ENCODE results near the gene C11orf86. TPM values are rescaled to one million over a fixed set of nuclear protein-coding genes. Genes with fewer than 3 reads are reported as not detected.

Gene C11orf86
- total RNA-seq, 2 donors from 2014 or later: not detected

- TF ChIP-seq, protein P1, sequence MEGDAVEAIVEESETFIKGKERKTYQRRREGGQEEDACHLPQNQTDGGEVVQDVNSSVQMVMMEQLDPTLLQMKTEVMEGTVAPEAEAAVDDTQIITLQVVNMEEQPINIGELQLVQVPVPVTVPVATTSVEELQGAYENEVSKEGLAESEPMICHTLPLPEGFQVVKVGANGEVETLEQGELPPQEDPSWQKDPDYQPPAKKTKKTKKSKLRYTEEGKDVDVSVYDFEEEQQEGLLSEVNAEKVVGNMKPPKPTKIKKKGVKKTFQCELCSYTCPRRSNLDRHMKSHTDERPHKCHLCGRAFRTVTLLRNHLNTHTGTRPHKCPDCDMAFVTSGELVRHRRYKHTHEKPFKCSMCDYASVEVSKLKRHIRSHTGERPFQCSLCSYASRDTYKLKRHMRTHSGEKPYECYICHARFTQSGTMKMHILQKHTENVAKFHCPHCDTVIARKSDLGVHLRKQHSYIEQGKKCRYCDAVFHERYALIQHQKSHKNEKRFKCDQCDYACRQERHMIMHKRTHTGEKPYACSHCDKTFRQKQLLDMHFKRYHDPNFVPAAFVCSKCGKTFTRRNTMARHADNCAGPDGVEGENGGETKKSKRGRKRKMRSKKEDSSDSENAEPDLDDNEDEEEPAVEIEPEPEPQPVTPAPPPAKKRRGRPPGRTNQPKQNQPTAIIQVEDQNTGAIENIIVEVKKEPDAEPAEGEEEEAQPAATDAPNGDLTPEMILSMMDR (IDR thresholded peaks at IDR 0.05): no peak
- Histone ChIP-seq H3K4me3 (no peak overlapping the region), H3K4me1 (peaks cover 0 to 17% of the 10 kb centered on the region in 2 donors), H3K27ac (no peak overlapping the region), H3K36me3 (no peaks in the 10 kb centered on the region), H3K27me3 (peaks cover 0 to 7% of the 10 kb centered on the region in 2 donors), H3K9me3 (no peaks in the 10 kb centered on the region)
- no peak for DNase-seq (ENCODE audit: low spot score)
Measured at GRCh38 chr11:67024966-67025365, 49.9 kb downstream of the C11orf86 start.

GRCh38 chr11:67025750-67026149, 50.6 kb downstream of the C11orf86 start:
- Histone ChIP-seq H3K4me1 (peaks cover 0 to 17% of the 10 kb centered on the region in 2 donors), H3K27ac (no peak overlapping the region), H3K27me3 (peaks cover 0 to 7% of the 10 kb centered on the region in 2 donors), H3K4me3 (no peak overlapping the region), H3K9me3 (no peaks in the 10 kb centered on the region), H3K36me3 (no peaks in the 10 kb centered on the region)
- DNase-seq (ENCODE audit: low spot score): no peak
- TF ChIP-seq, protein P1 (IDR thresholded peaks at IDR 0.05): no peak

Small RNA genes within 50 kb of the gene (microRNA-seq; reads per million reads assigned to microRNA genes)
- 0 reads per million in 2 donors for gene MIR3163 (ENCODE audit: borderline number of aligned reads in 2 of 2, borderline replicate concordance in 1 of 2)

Other genes starting within 250 kb of the C11orf86 start
- 1 to 10 TPM; 3.3 to 7.7 TPM for gene SPTBN2, start 246.1 kb upstream of the C11orf86 start, total RNA-seq
- 1 to 10 TPM; 6.4 to 8.1 TPM for gene RCE1, start 131.9 kb upstream of the C11orf86 start, total RNA-seq
- 10 to 100 TPM in 1 of 2 donors, 1 to 10 TPM in 1; 8.6 to 13.2 TPM for gene LRFN4, start 118.2 kb upstream of the C11orf86 start, total RNA-seq
- 1 to 10 TPM; 8.6 to 9.3 TPM for gene PC, start 16.9 kb upstream of the C11orf86 start, total RNA-seq
- gene SYT12, start 47.8 kb downstream of the C11orf86 start, total RNA-seq: under 1 TPM; 0.44 to 0.59 TPM
- gene RHOD, start 81.5 kb downstream of the C11orf86 start, total RNA-seq: 10 to 100 TPM; 39.1 to 68.5 TPM
- 10 to 100 TPM; 27.7 to 37.3 TPM for gene KDM2A, start 144.0 kb downstream of the C11orf86 start, total RNA-seq